HEK293 (cell line): ENCODE data around the gene ACKR3.

Experiments
- CTCF ChIA-PET: fragments of 350-600 bp; formaldehyde crosslinking; extraction: SDS; loops from one replicate; lab custom pipeline; 2021; ENCODE audit warnings: antibody characterized with exemption; lab: Yijun Ruan, JAX
- POLR2A ChIA-PET: fragments of 300-600 bp; formaldehyde crosslinking; extraction: SDS; loops from one replicate; lab custom pipeline; 2020; ENCODE audit warnings: antibody characterized with exemption, inconsistent platforms; lab: Yijun Ruan, JAX
- H3K27ac ChIP-seq: fragments of 200-500 bp; sonication (Bioruptor generic); 2 replicates; pipeline ENCODE4 v1.5.1; 2014; ENCODE audit warnings: low read depth, low read length, control low read depth, inconsistent platforms; ENCODE audit errors: extremely low read depth
- H3K36me3 ChIP-seq, 2 experiments: fragments of 200-500 bp in 1 of 2; sonication (Bioruptor generic) in 1 of 2; 1 replicate in 1 of 2; 2 replicates in 1 of 2; pipeline ENCODE4 v1.5.1; 2014 to 2017; ENCODE audit warnings: inconsistent platforms in 2 of 2, low read length in 2 of 2; ENCODE audit not compliant: control insufficient read depth in 2 of 2, insufficient read depth in 1 of 2
- H3K4me1 ChIP-seq: fragments of 200-500 bp; sonication (Bioruptor generic); 2 replicates; pipeline ENCODE4 v1.5.1; 2014; ENCODE audit warnings: mild to moderate bottlenecking, low read length, inconsistent platforms; ENCODE audit not compliant: control insufficient read depth, insufficient read depth
- H3K4me3 ChIP-seq: 2 replicates; pipeline ENCODE4 v1.5.1; 2011; ENCODE audit warnings: low read depth, mild to moderate bottlenecking, control low read depth, low read length, moderate library complexity
- H3K9me3 ChIP-seq: fragments of 200-500 bp; sonication (Bioruptor generic); 2 replicates; pipeline ENCODE4 v1.5.1; 2014; ENCODE audit warnings: low read depth, low read length, inconsistent platforms; ENCODE audit not compliant: control insufficient read depth, insufficient read depth
- OSR2 ChIP-seq: fragments of 450-650 bp; formaldehyde crosslinking; IDR thresholded peaks from 2 replicates; pipeline ENCODE4 v1.5.1; 2016; ENCODE audit warnings: missing biosample characterization, missing genetic modification characterization
- REPIN1 ChIP-seq: fragments of 450-650 bp; formaldehyde crosslinking; IDR thresholded peaks from 2 replicates; pipeline ENCODE4 v1.5.1; 2017; ENCODE audit warnings: missing biosample characterization, missing genetic modification characterization, low read depth
- SETDB1 ChIP-seq: IDR thresholded peaks from one replicate; pipeline ENCODE4 v1.6.1; 2017; ENCODE audit warnings: mild to moderate bottlenecking, low read length, moderate library complexity, mixed read lengths; ENCODE audit not compliant: insufficient read length
- SP7 ChIP-seq: fragments of 450-650 bp; formaldehyde crosslinking; IDR thresholded peaks from 2 replicates; pipeline ENCODE4 v1.5.1; 2016; ENCODE audit warnings: missing biosample characterization, missing genetic modification characterization
- ZBTB20 ChIP-seq: fragments of 450-650 bp; formaldehyde crosslinking; IDR thresholded peaks from 2 replicates; pipeline ENCODE4 v1.5.1; 2016; ENCODE audit warnings: missing biosample characterization, missing genetic modification characterization
- ZNF132 ChIP-seq: fragments of 450-650 bp; formaldehyde crosslinking; IDR thresholded peaks from 2 replicates; pipeline ENCODE4 v1.5.1; 2017; ENCODE audit warnings: missing biosample characterization, missing genetic modification characterization, borderline replicate concordance
- ZNF146 ChIP-seq: fragments of 450-650 bp; formaldehyde crosslinking; IDR thresholded peaks from 2 replicates; pipeline ENCODE4 v1.5.1; 2016; ENCODE audit warnings: missing biosample characterization, missing genetic modification characterization
- ZNF211 ChIP-seq: fragments of 450-650 bp; formaldehyde crosslinking; IDR thresholded peaks from 2 replicates; pipeline ENCODE4 v1.5.1; 2016; ENCODE audit warnings: low read depth, missing biosample characterization, missing genetic modification characterization
- ZNF473 ChIP-seq: fragments of 450-650 bp; formaldehyde crosslinking; IDR thresholded peaks from 2 replicates; pipeline ENCODE4 v1.5.1; 2017; ENCODE audit warnings: missing biosample characterization, missing genetic modification characterization
- ZNF624 ChIP-seq: fragments of 450-650 bp; formaldehyde crosslinking; IDR thresholded peaks from 2 replicates; pipeline ENCODE4 v1.5.1; 2017; ENCODE audit warnings: missing biosample characterization, missing genetic modification characterization
- ZNF629 ChIP-seq: fragments of 450-650 bp; formaldehyde crosslinking; IDR thresholded peaks from 2 replicates; pipeline ENCODE4 v1.5.1; 2017; ENCODE audit warnings: missing biosample characterization, missing genetic modification characterization
- ZNF791 ChIP-seq: fragments of 450-650 bp; formaldehyde crosslinking; IDR thresholded peaks from 2 replicates; pipeline ENCODE4 v1.5.1; 2016; ENCODE audit warnings: missing biosample characterization, missing genetic modification characterization
- TF ChIP-seq, protein P1 (sequence below): fragments of 450-650 bp; formaldehyde crosslinking; conservative IDR thresholded peaks from 2 replicates; pipeline ENCODE4 v1.5.1; 2016; ENCODE audit warnings: low read depth, missing biosample characterization, missing genetic modification characterization
- TF ChIP-seq, protein P2 (sequence below): fragments of 450-650 bp; formaldehyde crosslinking; optimal IDR thresholded peaks from 2 replicates; pipeline ENCODE3; 2016; ENCODE audit warnings: missing biosample characterization, mild to moderate bottlenecking, missing genetic modification characterization
- TF ChIP-seq, protein P3 (sequence below): fragments of 450-650 bp; formaldehyde crosslinking; IDR thresholded peaks from 2 replicates; pipeline ENCODE4 v1.5.1; 2017; ENCODE audit warnings: missing biosample characterization, missing genetic modification characterization
- TF ChIP-seq, protein P4 (sequence below): fragments of 450-650 bp; formaldehyde crosslinking; IDR thresholded peaks from 2 replicates; pipeline ENCODE4 v1.5.1; 2016; ENCODE audit warnings: missing biosample characterization, missing genetic modification characterization
- TF ChIP-seq, protein P5 (sequence below): fragments of 450-650 bp; formaldehyde crosslinking; IDR thresholded peaks from 2 replicates; pipeline ENCODE4 v1.5.1; 2017; ENCODE audit warnings: missing biosample characterization, missing genetic modification characterization
- TF ChIP-seq, protein P6 (sequence below): fragments of 450-650 bp; formaldehyde crosslinking; IDR thresholded peaks from 2 replicates; pipeline ENCODE4 v1.5.1; 2016; ENCODE audit warnings: missing biosample characterization, missing genetic modification characterization
- TF ChIP-seq, protein P7 (sequence below): fragments of 450-650 bp; formaldehyde crosslinking; IDR thresholded peaks from 2 replicates; pipeline ENCODE4 v1.5.1; 2016; ENCODE audit warnings: missing biosample characterization, missing genetic modification characterization
- TF ChIP-seq, protein P8 (sequence below): fragments of 450-650 bp; formaldehyde crosslinking; IDR thresholded peaks from 2 replicates; pipeline ENCODE4 v1.5.1; 2016; ENCODE audit warnings: missing biosample characterization, missing genetic modification characterization

Gene ACKR3

DNA sequence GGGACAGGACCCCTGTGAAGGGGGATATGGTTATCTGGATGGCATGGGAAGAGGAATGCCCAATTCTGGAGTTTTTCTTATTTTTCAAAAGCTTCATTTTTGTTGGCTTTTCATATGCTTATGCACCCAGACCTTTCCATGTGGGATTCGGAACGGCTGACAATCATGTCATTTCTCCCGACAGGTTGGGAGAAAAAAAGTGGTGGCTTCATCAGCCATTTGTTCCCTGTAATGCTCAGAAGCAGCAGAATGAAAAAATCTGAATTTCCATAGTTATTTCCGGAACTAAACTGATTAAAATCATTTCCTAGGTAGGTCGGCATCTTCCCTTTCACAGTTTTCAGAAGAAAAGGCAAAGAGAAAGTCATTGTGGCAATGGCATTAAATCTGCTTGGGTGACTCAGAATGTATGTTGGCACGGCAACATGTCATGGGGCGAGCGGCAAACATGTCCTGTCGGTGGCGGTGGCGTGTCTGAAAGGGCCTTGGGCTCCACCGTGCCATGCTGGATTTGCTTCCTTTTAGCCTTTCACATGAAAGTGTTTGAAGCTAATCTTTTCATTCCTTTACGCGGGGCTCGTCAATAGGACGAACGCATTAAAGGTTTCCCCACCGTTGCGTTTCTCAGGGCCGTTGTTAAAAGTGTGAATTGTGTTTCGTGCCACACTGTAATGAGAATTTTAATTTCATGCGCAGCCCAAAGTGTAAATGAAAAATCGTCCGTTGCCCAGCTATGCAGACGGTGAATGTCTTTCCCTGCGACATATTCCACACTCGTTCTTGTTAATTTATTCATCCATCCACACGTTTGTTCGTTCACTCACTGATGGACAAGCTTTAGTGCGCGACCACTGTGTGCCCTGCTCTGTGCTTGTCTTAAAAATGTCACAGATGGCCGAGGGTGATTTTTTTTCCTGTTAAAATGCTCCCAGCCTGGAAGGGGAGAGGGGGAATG, 18.5 kb downstream of the ACKR3 start:
- POLR2A ChIA-PET = no interaction called here
- Histone ChIP-seq H3K36me3 (no peaks in the 10 kb centered on the region), H3K27ac (no peak overlapping the region), H3K9me3 (no peaks in the 10 kb centered on the region), H3K4me3 (no peak overlapping the region), H3K4me1 (no peaks in the 10 kb centered on the region)
- CTCF ChIA-PET = no interaction called here
- TF ChIP-seq, protein P1, sequence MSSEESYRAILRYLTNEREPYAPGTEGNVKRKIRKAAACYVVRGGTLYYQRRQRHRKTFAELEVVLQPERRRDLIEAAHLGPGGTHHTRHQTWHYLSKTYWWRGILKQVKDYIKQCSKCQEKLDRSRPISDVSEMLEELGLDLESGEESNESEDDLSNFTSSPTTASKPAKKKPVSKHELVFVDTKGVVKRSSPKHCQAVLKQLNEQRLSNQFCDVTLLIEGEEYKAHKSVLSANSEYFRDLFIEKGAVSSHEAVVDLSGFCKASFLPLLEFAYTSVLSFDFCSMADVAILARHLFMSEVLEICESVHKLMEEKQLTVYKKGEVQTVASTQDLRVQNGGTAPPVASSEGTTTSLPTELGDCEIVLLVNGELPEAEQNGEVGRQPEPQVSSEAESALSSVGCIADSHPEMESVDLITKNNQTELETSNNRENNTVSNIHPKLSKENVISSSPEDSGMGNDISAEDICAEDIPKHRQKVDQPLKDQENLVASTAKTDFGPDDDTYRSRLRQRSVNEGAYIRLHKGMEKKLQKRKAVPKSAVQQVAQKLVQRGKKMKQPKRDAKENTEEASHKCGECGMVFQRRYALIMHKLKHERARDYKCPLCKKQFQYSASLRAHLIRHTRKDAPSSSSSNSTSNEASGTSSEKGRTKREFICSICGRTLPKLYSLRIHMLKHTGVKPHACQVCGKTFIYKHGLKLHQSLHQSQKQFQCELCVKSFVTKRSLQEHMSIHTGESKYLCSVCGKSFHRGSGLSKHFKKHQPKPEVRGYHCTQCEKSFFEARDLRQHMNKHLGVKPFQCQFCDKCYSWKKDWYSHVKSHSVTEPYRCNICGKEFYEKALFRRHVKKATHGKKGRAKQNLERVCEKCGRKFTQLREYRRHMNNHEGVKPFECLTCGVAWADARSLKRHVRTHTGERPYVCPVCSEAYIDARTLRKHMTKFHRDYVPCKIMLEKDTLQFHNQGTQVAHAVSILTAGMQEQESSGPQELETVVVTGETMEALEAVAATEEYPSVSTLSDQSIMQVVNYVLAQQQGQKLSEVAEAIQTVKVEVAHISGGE = no peak
- TF ChIP-seq ZNF624 (no peak), ZNF132 (tag by site-specific recombination) (no peak), REPIN1 (tag by site-specific recombination) (no peak), ZBTB20 (tag by site-specific recombination) (no peak), OSR2 (tag by site-specific recombination) (no peak), ZNF629 (tag by site-specific recombination) (no peak), SETDB1 (no peak), ZNF211 (tag by site-specific recombination) (no peak), SP7 (no peak), ZNF146 (tag by site-specific recombination) (no peak), ZNF791 (tag by site-specific recombination) (no peak), ZNF473 (no peak)
- TF ChIP-seq, protein P2, sequence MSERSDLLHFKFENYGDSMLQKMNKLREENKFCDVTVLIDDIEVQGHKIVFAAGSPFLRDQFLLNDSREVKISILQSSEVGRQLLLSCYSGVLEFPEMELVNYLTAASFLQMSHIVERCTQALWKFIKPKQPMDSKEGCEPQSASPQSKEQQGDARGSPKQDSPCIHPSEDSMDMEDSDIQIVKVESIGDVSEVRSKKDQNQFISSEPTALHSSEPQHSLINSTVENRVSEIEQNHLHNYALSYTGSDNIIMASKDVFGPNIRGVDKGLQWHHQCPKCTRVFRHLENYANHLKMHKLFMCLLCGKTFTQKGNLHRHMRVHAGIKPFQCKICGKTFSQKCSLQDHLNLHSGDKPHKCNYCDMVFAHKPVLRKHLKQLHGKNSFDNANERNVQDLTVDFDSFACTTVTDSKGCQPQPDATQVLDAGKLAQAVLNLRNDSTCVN (tag by site-specific recombination) = no peak
- TF ChIP-seq, protein P3, sequence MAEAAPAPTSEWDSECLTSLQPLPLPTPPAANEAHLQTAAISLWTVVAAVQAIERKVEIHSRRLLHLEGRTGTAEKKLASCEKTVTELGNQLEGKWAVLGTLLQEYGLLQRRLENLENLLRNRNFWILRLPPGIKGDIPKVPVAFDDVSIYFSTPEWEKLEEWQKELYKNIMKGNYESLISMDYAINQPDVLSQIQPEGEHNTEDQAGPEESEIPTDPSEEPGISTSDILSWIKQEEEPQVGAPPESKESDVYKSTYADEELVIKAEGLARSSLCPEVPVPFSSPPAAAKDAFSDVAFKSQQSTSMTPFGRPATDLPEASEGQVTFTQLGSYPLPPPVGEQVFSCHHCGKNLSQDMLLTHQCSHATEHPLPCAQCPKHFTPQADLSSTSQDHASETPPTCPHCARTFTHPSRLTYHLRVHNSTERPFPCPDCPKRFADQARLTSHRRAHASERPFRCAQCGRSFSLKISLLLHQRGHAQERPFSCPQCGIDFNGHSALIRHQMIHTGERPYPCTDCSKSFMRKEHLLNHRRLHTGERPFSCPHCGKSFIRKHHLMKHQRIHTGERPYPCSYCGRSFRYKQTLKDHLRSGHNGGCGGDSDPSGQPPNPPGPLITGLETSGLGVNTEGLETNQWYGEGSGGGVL = no peak
- TF ChIP-seq, protein P4, sequence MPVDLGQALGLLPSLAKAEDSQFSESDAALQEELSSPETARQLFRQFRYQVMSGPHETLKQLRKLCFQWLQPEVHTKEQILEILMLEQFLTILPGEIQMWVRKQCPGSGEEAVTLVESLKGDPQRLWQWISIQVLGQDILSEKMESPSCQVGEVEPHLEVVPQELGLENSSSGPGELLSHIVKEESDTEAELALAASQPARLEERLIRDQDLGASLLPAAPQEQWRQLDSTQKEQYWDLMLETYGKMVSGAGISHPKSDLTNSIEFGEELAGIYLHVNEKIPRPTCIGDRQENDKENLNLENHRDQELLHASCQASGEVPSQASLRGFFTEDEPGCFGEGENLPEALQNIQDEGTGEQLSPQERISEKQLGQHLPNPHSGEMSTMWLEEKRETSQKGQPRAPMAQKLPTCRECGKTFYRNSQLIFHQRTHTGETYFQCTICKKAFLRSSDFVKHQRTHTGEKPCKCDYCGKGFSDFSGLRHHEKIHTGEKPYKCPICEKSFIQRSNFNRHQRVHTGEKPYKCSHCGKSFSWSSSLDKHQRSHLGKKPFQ = no peak
- TF ChIP-seq, protein P5, sequence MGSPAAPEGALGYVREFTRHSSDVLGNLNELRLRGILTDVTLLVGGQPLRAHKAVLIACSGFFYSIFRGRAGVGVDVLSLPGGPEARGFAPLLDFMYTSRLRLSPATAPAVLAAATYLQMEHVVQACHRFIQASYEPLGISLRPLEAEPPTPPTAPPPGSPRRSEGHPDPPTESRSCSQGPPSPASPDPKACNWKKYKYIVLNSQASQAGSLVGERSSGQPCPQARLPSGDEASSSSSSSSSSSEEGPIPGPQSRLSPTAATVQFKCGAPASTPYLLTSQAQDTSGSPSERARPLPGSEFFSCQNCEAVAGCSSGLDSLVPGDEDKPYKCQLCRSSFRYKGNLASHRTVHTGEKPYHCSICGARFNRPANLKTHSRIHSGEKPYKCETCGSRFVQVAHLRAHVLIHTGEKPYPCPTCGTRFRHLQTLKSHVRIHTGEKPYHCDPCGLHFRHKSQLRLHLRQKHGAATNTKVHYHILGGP = no peak
- TF ChIP-seq, protein P6, sequence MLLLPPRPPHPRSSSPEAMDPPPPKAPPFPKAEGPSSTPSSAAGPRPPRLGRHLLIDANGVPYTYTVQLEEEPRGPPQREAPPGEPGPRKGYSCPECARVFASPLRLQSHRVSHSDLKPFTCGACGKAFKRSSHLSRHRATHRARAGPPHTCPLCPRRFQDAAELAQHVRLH = no peak
- TF ChIP-seq, protein P7, sequence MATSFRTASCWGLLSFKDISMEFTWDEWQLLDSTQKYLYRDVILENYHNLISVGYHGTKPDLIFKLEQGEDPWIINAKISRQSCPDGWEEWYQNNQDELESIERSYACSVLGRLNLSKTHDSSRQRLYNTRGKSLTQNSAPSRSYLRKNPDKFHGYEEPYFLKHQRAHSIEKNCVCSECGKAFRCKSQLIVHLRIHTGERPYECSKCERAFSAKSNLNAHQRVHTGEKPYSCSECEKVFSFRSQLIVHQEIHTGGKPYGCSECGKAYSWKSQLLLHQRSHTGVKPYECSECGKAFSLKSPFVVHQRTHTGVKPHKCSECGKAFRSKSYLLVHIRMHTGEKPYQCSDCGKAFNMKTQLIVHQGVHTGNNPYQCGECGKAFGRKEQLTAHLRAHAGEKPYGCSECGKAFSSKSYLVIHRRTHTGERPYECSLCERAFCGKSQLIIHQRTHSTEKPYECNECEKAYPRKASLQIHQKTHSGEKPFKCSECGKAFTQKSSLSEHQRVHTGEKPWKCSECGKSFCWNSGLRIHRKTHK (tag by site-specific recombination) = no peak
- TF ChIP-seq, protein P8, sequence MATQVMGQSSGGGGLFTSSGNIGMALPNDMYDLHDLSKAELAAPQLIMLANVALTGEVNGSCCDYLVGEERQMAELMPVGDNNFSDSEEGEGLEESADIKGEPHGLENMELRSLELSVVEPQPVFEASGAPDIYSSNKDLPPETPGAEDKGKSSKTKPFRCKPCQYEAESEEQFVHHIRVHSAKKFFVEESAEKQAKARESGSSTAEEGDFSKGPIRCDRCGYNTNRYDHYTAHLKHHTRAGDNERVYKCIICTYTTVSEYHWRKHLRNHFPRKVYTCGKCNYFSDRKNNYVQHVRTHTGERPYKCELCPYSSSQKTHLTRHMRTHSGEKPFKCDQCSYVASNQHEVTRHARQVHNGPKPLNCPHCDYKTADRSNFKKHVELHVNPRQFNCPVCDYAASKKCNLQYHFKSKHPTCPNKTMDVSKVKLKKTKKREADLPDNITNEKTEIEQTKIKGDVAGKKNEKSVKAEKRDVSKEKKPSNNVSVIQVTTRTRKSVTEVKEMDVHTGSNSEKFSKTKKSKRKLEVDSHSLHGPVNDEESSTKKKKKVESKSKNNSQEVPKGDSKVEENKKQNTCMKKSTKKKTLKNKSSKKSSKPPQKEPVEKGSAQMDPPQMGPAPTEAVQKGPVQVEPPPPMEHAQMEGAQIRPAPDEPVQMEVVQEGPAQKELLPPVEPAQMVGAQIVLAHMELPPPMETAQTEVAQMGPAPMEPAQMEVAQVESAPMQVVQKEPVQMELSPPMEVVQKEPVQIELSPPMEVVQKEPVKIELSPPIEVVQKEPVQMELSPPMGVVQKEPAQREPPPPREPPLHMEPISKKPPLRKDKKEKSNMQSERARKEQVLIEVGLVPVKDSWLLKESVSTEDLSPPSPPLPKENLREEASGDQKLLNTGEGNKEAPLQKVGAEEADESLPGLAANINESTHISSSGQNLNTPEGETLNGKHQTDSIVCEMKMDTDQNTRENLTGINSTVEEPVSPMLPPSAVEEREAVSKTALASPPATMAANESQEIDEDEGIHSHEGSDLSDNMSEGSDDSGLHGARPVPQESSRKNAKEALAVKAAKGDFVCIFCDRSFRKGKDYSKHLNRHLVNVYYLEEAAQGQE (tag by site-specific recombination) = no peak
